PC-3 (cell line): ENCODE measurements around the gene C19orf53.

Experiments used
- CTCF ChIP-seq: fragments of 300-600 bp; sonication (generic); conservative IDR thresholded peaks from 2 replicates; pipeline ENCODE4 v1.5.1; 2017; ENCODE audit warnings: antibody characterized with exemption, low read depth, mild to moderate bottlenecking, low read length
- EZH2 ChIP-seq: fragments of 300-600 bp; sonication (generic); IDR thresholded peaks from one replicate; pipeline ENCODE4 v1.6.1; 2017; ENCODE audit warnings: antibody characterized with exemption, mild to moderate bottlenecking, low read length; ENCODE audit not compliant: unreplicated experiment
- EZH2phosphoT487 ChIP-seq: fragments of 300-600 bp; sonication (generic); IDR thresholded peaks from 2 replicates; pipeline ENCODE4 v1.6.1; 2018; ENCODE audit warnings: mild to moderate bottlenecking, antibody characterized with exemption, low read length, borderline replicate concordance

- TF ChIP-seq EZH2phosphoT487, result no peak
- no peak for TF ChIP-seq CTCF
- no peak for TF ChIP-seq EZH2
These were observed 4.1 kb downstream of the C19orf53 start for GRCh38 chr19:13778398-13778797.
